Mucosa of descending colon (tissue), 3 donors: Measurements from ENCODE around the gene NELFB. TPM values are rescaled to one million over a fixed set of nuclear protein-coding genes. Genes with fewer than 3 reads are reported as not detected.

Experiments
- ATAC-seq: fragments of 200-7000 bp; cut with Tn5 transposase; one replicate; pipeline ENCODE4 v1.9.1; 2020; ENCODE audit warnings: mild to moderate bottlenecking, moderate library complexity
- DNase-seq, 3 donors: peaks; one replicate each; pipeline ENCODE4 v3.0.0-alpha.2; 2020
- H3K36me3 ChIP-seq: fragments of 200-600 bp; one replicate; pipeline ENCODE4 v1.8.0; 2021; ENCODE audit warnings: low read depth, mild to moderate bottlenecking
- H3K4me1 ChIP-seq: fragments of 200-600 bp; one replicate; pipeline ENCODE4 v1.8.0; 2021; ENCODE audit warnings: low read depth, mild to moderate bottlenecking
- H3K4me3 ChIP-seq: fragments of 200-600 bp; one replicate; pipeline ENCODE4 v1.8.0; 2021; ENCODE audit warnings: mild to moderate bottlenecking
- H3K9me3 ChIP-seq: fragments of 200-600 bp; one replicate; pipeline ENCODE4 v1.8.0; 2021; ENCODE audit warnings: mild to moderate bottlenecking
- CTCF ChIP-seq: fragments of 200-600 bp; IDR thresholded peaks from one replicate; pipeline ENCODE4 v1.8.0; 2022; ENCODE audit warnings: antibody characterized with exemption, mild to moderate bottlenecking
- intact Hi-C, 2 donors: fragments of 100-400 bp; cut with DNase I in 1 of 2; cut with micrococcal nuclease in 1 of 2; formaldehyde crosslinking; loops; one replicate each; pipeline versions ENCODE4 v1.11.0 to v1.11.1; 2022; cut with DNase I, micrococcal nuclease
- total RNA-seq, 3 donors: library from RNA; stranded (reverse); fragmentation: NEBNext Ultra II Directional in 2 of 3; extraction: Animal tissue kit (Norgen Biotek cat#: 25700) in 2 of 3; gene quantifications; one replicate each; pipeline versions ENCODE4 v1.2.1 to v1.2.4, GENCODE V29; 2021 to 2023
- donor health status: DM: no; HTN: no; CAD: no; lungs with moderate emphysema.
- donor health status: DM: no; HTN: no; CAD: no.
- donor health status: DM: no; HTN: yes; CAD: no.

The NELFB gene
- total RNA-seq, 3 donors from 2014 or later = 52.9 to 66.2 (median 60.5) TPM

GRCh38 chr9:137226338-137227053, 28.6 kb upstream of the NELFB start:
- no peak for TF ChIP-seq CTCF
- no peaks in the 10 kb centered on the region for H3K9me3 ChIP-seq
- peaks cover 40% of the 10 kb centered on the region for H3K4me1 ChIP-seq
- ATAC-seq (peak; percentile 0), DNase-seq (no peak)
- H3K4me3 ChIP-seq = no peak overlapping the region
- H3K36me3 ChIP-seq = no peaks in the 10 kb centered on the region
- intact Hi-C loops = no loop called here

- ATAC-seq = peak; percentile 57
- H3K4me1 ChIP-seq = peaks cover 38% of the 10 kb centered on the region
These were observed 27.9 kb upstream of the NELFB start, which contains the start of gene RNF224 for GRCh38 chr9:137227054-137227852. RNF224 (plus strand) TSS chr9:137227502; CDS start chr9:137228336, 834 bp downstream.

GRCh38 chr9:137227853-137228505, 27.1 kb upstream of the NELFB start:
- no peaks in the 10 kb centered on the region for H3K9me3 ChIP-seq
- no peak overlapping the region for H3K4me3 ChIP-seq
- DNase-seq (no peak), ATAC-seq (no peak)
- H3K4me1 ChIP-seq = peaks cover 31% of the 10 kb centered on the region
- intact Hi-C loops = no loop called here
- H3K36me3 ChIP-seq = no peaks in the 10 kb centered on the region
- TF ChIP-seq CTCF = no peak

More at GRCh38 chr9:137227054-137227852, 27.9 kb upstream of the NELFB start, which contains the start of gene RNF224:
- DNase-seq = peak; percentile 85 to 91 (median 88)
- H3K9me3 ChIP-seq = no peaks in the 10 kb centered on the region
- no peaks in the 10 kb centered on the region for H3K36me3 ChIP-seq
- intact Hi-C loops = no loop called here
- peak; percentile 74 for TF ChIP-seq CTCF
- no peak within 1 kb of the TSS for H3K4me3 ChIP-seq

- no peak for ATAC-seq
- no peak for DNase-seq
- intact Hi-C loops = no loop called here
- H3K36me3 ChIP-seq = no peaks in the 10 kb centered on the region
- no peak overlapping the region for H3K4me3 ChIP-seq
- peaks cover 29% of the 10 kb centered on the region for H3K4me1 ChIP-seq
- no peaks in the 10 kb centered on the region for H3K9me3 ChIP-seq
- no peak for TF ChIP-seq CTCF
These were observed 26.6 kb upstream of the NELFB start for GRCh38 chr9:137228506-137228967.

GRCh38 chr9:137228968-137229896, 25.9 kb upstream of the NELFB start:
- ATAC-seq (no peak), DNase-seq (no peak)
- TF ChIP-seq CTCF = no peak
- intact Hi-C loops = no loop called here
- H3K36me3 ChIP-seq = no peaks in the 10 kb centered on the region
- H3K4me3 ChIP-seq = no peak overlapping the region
- peaks cover 25% of the 10 kb centered on the region for H3K4me1 ChIP-seq
- H3K9me3 ChIP-seq = no peaks in the 10 kb centered on the region
